GM20000 (cell line): ENCODE data around the gene TBC1D22B.

Experiments
- DNase-seq: peaks from one replicate; pipeline ENCODE4 v3.0.0; 2012; ENCODE audit warnings: low spot score
- CTCF ChIP-seq: IDR thresholded peaks from 2 replicates; pipeline ENCODE4 v1.5.1; 2012; ENCODE audit warnings: mild to moderate bottlenecking, control low read depth; ENCODE audit errors: extremely low read depth, missing control alignments

Gene TBC1D22B

GRCh38 chr6:37353761-37354525 is 96.4 kb downstream of the TBC1D22B start, which contains the start of gene RNF8:
Gene RNF8 (plus strand): TSS chr6:37353983. CDS start chr6:37354165, 182 bp downstream.
- no peak for TF ChIP-seq CTCF
- DNase-seq: peak; percentile 97

DNA sequence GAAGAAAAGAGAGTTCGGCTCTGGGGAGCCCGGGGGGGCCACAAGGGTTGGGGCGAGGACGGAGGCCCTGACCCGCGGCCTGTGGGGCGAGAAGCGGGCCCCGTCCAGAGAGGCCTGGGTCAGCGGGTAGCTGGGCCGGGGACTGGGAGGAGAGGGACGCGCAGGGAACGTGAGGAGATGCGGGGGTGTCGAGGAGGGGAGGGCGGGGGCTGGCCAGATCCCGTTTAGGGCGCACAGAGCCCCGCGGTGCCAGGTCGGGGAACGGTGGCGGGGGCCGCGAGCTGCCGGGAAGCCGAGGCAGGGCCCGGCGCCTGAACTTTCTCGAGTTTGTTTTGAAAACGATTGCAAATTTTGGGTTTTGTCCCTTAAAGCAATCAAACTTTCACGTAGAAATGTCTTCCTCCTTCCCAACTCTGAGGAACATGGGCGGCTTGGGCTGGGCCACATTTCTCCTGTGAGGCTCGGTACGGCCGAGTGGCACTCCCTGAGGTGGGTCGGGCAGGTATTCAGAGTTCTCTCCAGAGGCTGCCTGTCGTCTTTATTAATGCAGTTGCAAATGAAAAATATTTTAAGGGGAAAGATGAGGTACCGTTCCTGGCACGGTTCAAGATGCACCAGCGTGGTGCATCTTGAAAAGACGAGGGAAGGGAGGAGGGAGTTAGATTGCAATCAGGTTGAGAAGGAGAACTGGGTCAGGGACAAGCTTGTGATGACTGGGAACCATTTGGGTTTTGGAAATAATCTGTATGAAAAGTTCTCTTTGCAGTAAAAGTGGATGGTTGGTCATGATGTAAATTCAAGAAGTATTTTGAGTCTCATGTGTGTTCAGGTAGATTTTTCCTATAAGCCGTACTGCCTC is 97.2 kb downstream of the TBC1D22B start:
- DNase-seq: peak; percentile 50
- TF ChIP-seq CTCF: no peak

DNA sequence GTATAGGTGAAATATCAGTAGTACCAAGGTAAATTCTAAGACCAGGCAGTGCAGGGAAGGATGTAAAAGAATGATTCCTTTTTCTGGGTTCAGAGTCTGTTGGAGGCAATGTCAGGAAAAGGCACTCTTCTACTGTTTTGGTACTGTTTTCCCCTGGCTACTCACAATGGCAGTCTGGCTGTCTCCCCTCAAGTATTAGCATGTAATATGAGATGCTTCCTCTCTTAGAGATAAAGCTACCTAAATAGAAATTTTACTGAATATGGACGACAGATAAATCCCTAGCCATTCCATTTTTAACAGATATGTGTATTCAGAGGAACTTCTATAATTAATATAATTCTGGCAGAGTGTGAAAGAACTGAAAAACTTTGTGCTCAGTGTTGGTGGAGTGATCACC is 99.7 kb downstream of the TBC1D22B start:
- no peak for DNase-seq
- TF ChIP-seq CTCF: no peak

DNA sequence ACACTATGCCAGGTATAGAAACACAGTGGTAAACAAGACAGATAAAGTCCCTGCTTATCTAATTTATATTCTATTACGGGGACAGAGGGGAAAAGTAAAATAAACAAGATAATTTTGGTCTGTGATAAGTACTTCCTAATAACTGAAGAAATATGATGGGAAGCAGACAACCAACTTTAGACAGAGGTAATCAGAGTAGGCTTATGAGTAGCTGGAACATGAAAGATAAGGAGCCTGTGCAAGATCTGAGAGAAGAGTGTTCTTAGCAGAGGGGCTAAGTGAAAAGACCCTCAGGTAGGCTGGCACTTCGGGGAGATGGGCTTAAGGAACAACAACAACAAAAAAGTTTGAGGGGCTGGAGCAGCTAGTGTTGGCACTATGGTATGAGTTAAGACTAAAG is 100.3 kb downstream of the TBC1D22B start:
- no peak for DNase-seq
- no peak for TF ChIP-seq CTCF

DNA sequence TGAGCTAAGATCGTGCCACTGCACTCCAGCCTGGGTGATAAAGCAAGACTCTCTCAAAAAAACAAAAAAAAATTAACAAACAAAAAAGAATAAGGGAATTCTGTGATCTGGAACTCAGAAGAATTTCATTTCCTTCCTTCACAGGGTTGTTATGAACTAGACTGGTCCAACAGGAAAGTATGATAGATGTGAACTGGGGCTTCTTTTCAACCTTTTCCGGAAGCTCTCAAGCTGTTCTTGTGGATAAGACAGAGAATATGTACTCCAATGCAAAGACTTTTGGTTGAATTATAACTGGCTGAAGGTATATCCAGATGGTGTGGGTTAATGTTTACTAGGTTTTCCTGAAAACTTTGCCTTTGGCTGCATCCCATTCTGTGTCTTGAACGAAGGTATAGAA is 101.5 kb downstream of the TBC1D22B start:
- no peak for TF ChIP-seq CTCF
- DNase-seq: no peak

GRCh38 chr6:37362101-37362828 is 104.7 kb downstream of the TBC1D22B start:
- no peak for DNase-seq
- no peak for TF ChIP-seq CTCF
